ENCODE data around the gene RABGAP1L. TPM values are rescaled to one million over a fixed set of nuclear protein-coding genes. Genes with fewer than 3 reads are reported as not detected.
"Not testable (repeated sequence)": the region's sequence is repeated elsewhere in the genome, so short reads cannot be mapped to it uniquely, and the experiment has no call there.

RABGAP1L gene
- total RNA-seq, 2 experiments from 2014 or later = 98.1 to 158 TPM

- BruUV-seq (replicated peaks) = no TSS peak
- Histone ChIP-seq H3K4me3 (ENCODE audit: low read depth, low read length, poor library complexity, severe bottlenecking) (no peak overlapping the region), H3K4me2 (ENCODE audit: low read length) (no peak overlapping the region), H2AFZ (ENCODE audit: low read length) (no peak overlapping the region), H3K27ac (ENCODE audit: low read depth, low read length, poor library complexity, severe bottlenecking) (no peak overlapping the region), H3K36me3 (ENCODE audit: insufficient read depth, low read length) (peaks cover 40% of the 10 kb centered on the region), H3K9me3 (ENCODE audit: low read length) (no peaks in the 10 kb centered on the region), H3K79me2 (ENCODE audit: insufficient read depth, low read depth, low read length) (no peaks in the 10 kb centered on the region), H4K20me1 (ENCODE audit: insufficient read depth, low read length) (no peaks in the 10 kb centered on the region), H3K9me2 (ENCODE audit: insufficient read depth, low read length) (no peaks in the 10 kb centered on the region), H3K4me1 (ENCODE audit: insufficient read depth, low read length, poor library complexity, severe bottlenecking) (no peaks in the 10 kb centered on the region)
- ChIA-PET POLR2A (interaction anchor here (1.3 kb wide), 1 partner anchor 22 kb away, joined by 3 read pairs; no protein-coding TSS in a partner anchor), CTCF (ENCODE audit: unreplicated experiment) (no interaction called here)
- intact Hi-C loops (cut with micrococcal nuclease; ENCODE audit: unreplicated experiment) = no loop called here
- DNase-seq (ENCODE audit: low spot score) = no peak
- TF ChIP-seq, protein P1, sequence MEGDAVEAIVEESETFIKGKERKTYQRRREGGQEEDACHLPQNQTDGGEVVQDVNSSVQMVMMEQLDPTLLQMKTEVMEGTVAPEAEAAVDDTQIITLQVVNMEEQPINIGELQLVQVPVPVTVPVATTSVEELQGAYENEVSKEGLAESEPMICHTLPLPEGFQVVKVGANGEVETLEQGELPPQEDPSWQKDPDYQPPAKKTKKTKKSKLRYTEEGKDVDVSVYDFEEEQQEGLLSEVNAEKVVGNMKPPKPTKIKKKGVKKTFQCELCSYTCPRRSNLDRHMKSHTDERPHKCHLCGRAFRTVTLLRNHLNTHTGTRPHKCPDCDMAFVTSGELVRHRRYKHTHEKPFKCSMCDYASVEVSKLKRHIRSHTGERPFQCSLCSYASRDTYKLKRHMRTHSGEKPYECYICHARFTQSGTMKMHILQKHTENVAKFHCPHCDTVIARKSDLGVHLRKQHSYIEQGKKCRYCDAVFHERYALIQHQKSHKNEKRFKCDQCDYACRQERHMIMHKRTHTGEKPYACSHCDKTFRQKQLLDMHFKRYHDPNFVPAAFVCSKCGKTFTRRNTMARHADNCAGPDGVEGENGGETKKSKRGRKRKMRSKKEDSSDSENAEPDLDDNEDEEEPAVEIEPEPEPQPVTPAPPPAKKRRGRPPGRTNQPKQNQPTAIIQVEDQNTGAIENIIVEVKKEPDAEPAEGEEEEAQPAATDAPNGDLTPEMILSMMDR (conservative IDR thresholded peaks at IDR 0.05; ENCODE audit: low read length) = no peak
- TF ChIP-seq EZH2phosphoT487 (IDR thresholded peaks at IDR 0.05; ENCODE audit: borderline replicate concordance, low read depth, low read length) = no peak
Observed at GRCh38 chr1:174244017-174244416, 84.7 kb downstream of the RABGAP1L start.

DNA sequence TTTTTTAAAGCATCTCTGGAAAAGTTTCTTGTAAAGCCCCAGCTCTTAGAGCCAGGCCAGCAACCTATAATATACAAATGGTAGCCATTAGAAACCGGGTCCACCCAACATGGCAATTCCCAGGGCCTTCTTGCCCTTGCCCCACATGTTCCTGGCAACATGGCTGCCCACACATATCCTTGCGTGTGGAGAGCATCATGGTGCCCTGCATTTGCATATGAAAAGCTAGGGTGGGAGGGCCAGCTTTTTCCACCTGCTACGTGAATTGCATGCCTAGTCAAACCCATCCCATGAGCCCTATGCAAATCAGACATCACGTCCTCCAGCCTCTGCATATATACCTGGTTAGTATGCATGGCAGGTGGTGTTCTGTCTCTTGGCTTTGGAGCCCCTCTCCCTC is 88.2 kb downstream of the RABGAP1L start:
- CTCF ChIA-PET (ENCODE audit: unreplicated experiment) = no interaction called here
- no TSS peak for BruUV-seq (replicated peaks)

GRCh38 chr1:174248041-174248440 is 88.7 kb downstream of the RABGAP1L start:
- ChIA-PET POLR2A (interaction anchor here (0.7 kb wide), 1 partner anchor 32 kb away, joined by 4 read pairs; no protein-coding TSS in a partner anchor), CTCF (ENCODE audit: unreplicated experiment) (no interaction called here)
- Histone ChIP-seq H3K9me3 (ENCODE audit: low read length) (no peaks in the 10 kb centered on the region), H3K4me3 (ENCODE audit: low read depth, low read length, poor library complexity, severe bottlenecking) (no peak overlapping the region), H3K79me2 (ENCODE audit: insufficient read depth, low read depth, low read length) (no peaks in the 10 kb centered on the region), H3K9me2 (ENCODE audit: insufficient read depth, low read length) (no peaks in the 10 kb centered on the region), H3K4me1 (ENCODE audit: insufficient read depth, low read length, poor library complexity, severe bottlenecking) (no peaks in the 10 kb centered on the region), H3K36me3 (ENCODE audit: insufficient read depth, low read length) (peaks cover 28% of the 10 kb centered on the region), H2AFZ (ENCODE audit: low read length) (no peak overlapping the region), H4K20me1 (ENCODE audit: insufficient read depth, low read length) (no peaks in the 10 kb centered on the region), H3K27ac (ENCODE audit: low read depth, low read length, poor library complexity, severe bottlenecking) (no peak overlapping the region), H3K4me2 (ENCODE audit: low read length) (no peak overlapping the region)
- no peak for TF ChIP-seq EZH2phosphoT487 (IDR thresholded peaks at IDR 0.05; ENCODE audit: borderline replicate concordance, low read depth, low read length)
- TF ChIP-seq, protein P1 (conservative IDR thresholded peaks at IDR 0.05; ENCODE audit: low read length) = no peak
- DNase-seq (ENCODE audit: low spot score) = no peak
- no TSS peak for BruUV-seq (replicated peaks)
- intact Hi-C loops (cut with micrococcal nuclease; ENCODE audit: unreplicated experiment) = no loop called here

More for the DNA sequence above, 88.2 kb downstream of the RABGAP1L start:
- H4K20me1 ChIP-seq (ENCODE audit: insufficient read depth, low read length) = no peaks in the 10 kb centered on the region
- no peak for DNase-seq (ENCODE audit: low spot score)
- no peak overlapping the region for H2AFZ ChIP-seq (ENCODE audit: low read length)
- no peak overlapping the region for H3K4me3 ChIP-seq (ENCODE audit: low read depth, low read length, poor library complexity, severe bottlenecking)
- no peaks in the 10 kb centered on the region for H3K9me3 ChIP-seq (ENCODE audit: low read length)
- H3K9me2 ChIP-seq (ENCODE audit: insufficient read depth, low read length) = no peaks in the 10 kb centered on the region
- H3K4me1 ChIP-seq (ENCODE audit: insufficient read depth, low read length, poor library complexity, severe bottlenecking) = no peaks in the 10 kb centered on the region
- H3K79me2 ChIP-seq (ENCODE audit: insufficient read depth, low read depth, low read length) = no peaks in the 10 kb centered on the region
- intact Hi-C loops (cut with micrococcal nuclease; ENCODE audit: unreplicated experiment) = no loop called here
- peaks cover 28% of the 10 kb centered on the region for H3K36me3 ChIP-seq (ENCODE audit: insufficient read depth, low read length)
- TF ChIP-seq EZH2phosphoT487 (IDR thresholded peaks at IDR 0.05; ENCODE audit: borderline replicate concordance, low read depth, low read length) = no peak
- POLR2A ChIA-PET = no interaction called here
- H3K27ac ChIP-seq (ENCODE audit: low read depth, low read length, poor library complexity, severe bottlenecking) = no peak overlapping the region
- no peak overlapping the region for H3K4me2 ChIP-seq (ENCODE audit: low read length)

DNA sequence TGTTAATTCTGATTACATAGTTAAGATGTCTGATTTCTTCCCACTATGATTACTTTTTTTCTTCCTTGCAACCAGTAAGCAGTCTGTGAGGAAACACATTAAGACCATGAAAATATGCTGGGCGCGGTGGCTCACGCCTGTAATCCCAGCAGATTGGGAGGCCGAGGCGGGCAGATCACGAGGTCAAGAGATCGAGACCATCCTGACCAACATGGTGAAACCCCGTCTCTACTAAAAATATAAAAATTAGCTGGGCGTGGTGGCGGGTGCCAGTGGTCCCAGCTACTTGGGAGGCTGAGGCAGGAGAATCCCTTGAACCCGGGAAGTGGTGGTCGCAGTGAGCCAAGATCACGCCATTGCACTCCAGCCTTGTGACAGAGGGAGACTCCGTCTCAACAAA is 97.1 kb downstream of the RABGAP1L start:
- H2AFZ ChIP-seq (ENCODE audit: low read length); H3K9me2 ChIP-seq (ENCODE audit: insufficient read depth, low read length); H3K4me2 ChIP-seq (ENCODE audit: low read length); H4K20me1 ChIP-seq (ENCODE audit: insufficient read depth, low read length); H3K27ac ChIP-seq (ENCODE audit: low read depth, low read length, poor library complexity, severe bottlenecking); H3K79me2 ChIP-seq (ENCODE audit: insufficient read depth, low read depth, low read length); CTCF ChIA-PET (ENCODE audit: unreplicated experiment); H3K9me3 ChIP-seq (ENCODE audit: low read length); H3K4me3 ChIP-seq (ENCODE audit: low read depth, low read length, poor library complexity, severe bottlenecking); BruUV-seq (replicated peaks); H3K4me1 ChIP-seq (ENCODE audit: insufficient read depth, low read length, poor library complexity, severe bottlenecking); DNase-seq (ENCODE audit: low spot score): not testable (repeated sequence)
- H3K36me3 ChIP-seq (ENCODE audit: insufficient read depth, low read length) = peaks cover 10% of the 10 kb centered on the region
- intact Hi-C loops (cut with micrococcal nuclease; ENCODE audit: unreplicated experiment) = loop anchor here (5.0 kb wide), 1 partner anchor 726 kb away; no protein-coding TSS in a partner anchor
- POLR2A ChIA-PET = interaction anchor here (0.9 kb wide), 1 partner anchor 491 kb away, joined by 3 read pairs; no protein-coding TSS in a partner anchor

Data from OCI-LY7 (cell line).